ENCODE data around the gene RGS21.
"Not testable (repeated sequence)": the region's sequence is repeated elsewhere in the genome, so short reads cannot be mapped to it uniquely, and the experiment has no call there.

The RGS21 gene, protein sequence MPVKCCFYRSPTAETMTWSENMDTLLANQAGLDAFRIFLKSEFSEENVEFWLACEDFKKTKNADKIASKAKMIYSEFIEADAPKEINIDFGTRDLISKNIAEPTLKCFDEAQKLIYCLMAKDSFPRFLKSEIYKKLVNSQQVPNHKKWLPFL

GRCh38 chr1:192316942-192317450 is at the start of gene RGS21:
Gene RGS21 (plus strand): TSS chr1:192316992. CDS start chr1:192343037, 26,045 bp downstream.
- in situ Hi-C loops (cut with MboI; ENCODE audit: low sequenced_read_pairs): no loop called here

- in situ Hi-C loops (cut with MboI; ENCODE audit: low sequenced_read_pairs): no loop called here
Observed at GRCh38 chr1:192268468-192269052, 48.2 kb upstream of the RGS21 start.

DNA sequence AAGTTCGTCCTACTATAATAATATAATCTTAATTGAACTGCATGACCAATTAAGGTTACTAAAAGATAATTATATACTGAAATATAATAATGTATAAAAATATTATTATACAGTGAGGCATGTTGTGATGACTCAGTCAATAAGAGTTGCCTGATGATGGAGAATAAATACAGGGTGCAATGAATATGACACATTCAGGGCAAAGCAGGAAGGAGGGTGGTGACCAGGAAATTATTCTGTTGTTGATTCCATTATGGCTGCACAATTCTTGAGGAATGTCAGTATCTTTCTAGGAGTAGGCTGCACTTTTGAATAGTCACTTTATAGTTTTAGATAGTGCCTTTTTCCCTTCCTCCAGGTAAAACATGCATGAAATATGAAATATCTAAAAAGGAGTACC is 46.4 kb upstream of the RGS21 start:
- in situ Hi-C loops (cut with MboI; ENCODE audit: low sequenced_read_pairs): no loop called here

DNA sequence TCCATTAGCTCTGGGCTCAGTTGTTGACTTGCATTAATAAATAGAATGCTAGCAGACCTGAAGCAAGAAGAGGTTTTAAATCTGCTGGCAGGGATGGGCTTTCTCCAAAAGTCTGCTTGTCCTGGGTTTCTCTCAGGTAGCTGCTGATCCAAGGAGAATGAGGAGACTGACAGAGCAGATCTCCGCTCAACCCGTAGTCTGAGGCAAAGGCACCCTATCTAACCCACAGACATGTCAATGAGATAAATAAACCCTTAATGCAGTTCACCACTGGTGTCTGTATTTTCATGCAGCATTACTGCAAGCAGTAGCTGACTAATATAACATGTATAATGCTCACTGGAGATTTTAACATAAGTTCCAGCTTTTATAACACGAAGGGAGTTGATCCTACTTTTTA is 44.1 kb upstream of the RGS21 start:
- in situ Hi-C loops (cut with MboI; ENCODE audit: low sequenced_read_pairs): no loop called here

DNA sequence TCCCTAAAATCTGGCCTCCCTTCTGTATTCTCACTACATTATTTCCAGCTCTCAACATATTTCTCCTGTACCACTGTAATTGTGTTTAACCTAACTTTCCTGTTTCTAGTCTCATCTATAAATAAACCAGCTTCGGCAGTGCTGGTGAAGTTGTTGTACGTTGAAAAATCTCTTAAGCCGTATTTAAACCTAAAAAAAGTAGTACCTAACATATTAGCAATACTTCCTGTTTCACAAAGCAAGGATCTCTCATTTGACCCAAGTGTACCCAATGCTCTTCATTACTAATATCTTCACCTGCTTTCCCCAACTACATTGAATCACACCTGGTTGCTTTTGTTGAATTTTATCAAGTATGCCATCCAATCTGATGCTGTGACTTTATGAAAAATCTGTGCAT is 42.2 kb upstream of the RGS21 start:
- in situ Hi-C loops (cut with MboI; ENCODE audit: low sequenced_read_pairs): no loop called here

DNA sequence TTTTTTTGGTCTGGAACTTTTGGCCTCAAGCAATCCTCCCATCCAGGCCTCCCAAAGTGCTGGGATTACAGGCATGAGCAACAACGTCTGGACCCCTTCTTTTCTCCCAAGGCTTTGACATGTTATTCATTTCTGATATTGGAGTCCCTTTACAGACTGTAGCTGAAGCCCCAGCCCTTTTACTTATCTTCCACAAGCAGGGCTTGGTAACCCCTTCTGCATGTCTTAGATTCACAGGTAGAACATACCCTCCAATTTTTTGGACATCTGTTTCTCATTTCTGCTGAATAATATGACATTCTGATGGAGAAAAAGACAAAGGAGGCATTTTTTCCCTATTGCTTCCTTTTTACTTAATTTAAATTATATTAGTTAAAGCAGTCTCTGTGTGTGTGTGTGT is 39.2 kb upstream of the RGS21 start:
- in situ Hi-C loops (cut with MboI; ENCODE audit: low sequenced_read_pairs): no loop called here

DNA sequence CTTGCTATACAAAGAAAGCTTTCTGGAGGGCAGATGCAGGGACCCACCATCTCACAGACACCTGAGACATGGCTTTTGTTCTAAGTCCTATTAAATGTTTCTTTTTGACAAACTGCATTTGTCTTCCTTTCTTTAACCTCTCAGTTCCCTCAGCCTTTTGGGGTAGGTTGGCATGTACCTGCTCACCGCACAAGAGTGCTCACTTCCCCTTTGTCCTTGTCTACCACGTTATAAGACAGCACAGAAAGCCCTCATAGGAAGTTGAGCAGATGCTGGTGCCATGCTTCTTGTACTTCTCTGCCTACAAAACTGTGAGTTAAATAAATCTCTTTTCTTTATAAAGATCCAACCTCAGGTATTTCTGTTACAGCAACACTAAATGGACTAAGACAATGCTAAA is 31.9 kb upstream of the RGS21 start:
- in situ Hi-C loops (cut with MboI; ENCODE audit: low sequenced_read_pairs): no loop called here

DNA sequence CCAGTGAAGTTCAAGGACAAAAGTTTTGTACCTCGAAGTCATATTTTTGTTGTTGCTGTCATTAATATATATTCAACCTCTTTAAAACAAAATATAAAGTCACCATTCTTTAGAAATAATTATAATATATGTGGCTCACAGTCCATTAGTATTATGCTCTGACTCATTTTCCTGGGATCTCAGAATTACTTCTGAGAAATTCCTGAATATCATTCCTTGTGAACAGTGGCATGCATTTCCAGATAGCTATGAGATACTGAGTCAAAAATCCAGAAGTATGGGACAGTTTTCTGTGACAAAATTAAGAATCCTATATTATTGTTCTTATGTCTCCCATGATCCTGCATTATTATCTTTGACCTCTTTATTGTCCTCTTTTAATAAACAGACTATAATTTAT is 13.8 kb upstream of the RGS21 start:
- in situ Hi-C loops (cut with MboI; ENCODE audit: low sequenced_read_pairs): no loop called here

GRCh38 chr1:192308314-192308713 is 8.5 kb upstream of the RGS21 start:
- in situ Hi-C loops (cut with MboI; ENCODE audit: low sequenced_read_pairs): not testable (repeated sequence)

- in situ Hi-C loops (cut with MboI; ENCODE audit: low sequenced_read_pairs): no loop called here
Observed at GRCh38 chr1:192311281-192311680, 5.5 kb upstream of the RGS21 start.

GRCh38 chr1:192327997-192328396 is 11.2 kb downstream of the RGS21 start:
- in situ Hi-C loops (cut with MboI; ENCODE audit: low sequenced_read_pairs): no loop called here

GRCh38 chr1:192342842-192343241 is 26.1 kb downstream of the RGS21 start:
- in situ Hi-C loops (cut with MboI; ENCODE audit: low sequenced_read_pairs): no loop called here

DNA sequence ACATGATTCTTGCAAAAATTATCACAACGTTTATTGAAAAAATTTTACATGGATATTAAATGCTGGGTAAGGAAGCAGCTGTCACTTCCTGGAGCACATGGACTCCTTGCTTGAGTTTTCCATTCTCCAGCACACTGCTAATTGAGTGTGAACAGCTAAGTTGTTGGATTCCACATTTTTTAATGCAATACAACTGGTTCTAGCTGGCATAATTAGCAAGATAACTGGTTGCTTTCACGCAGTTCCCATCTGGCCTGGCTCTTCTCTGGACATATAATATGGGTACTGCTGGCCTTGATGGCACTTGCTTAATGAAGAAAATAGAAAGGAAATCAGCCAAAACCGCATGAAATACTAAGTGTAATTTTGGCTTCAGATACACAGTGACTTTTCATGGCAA is 26.6 kb downstream of the RGS21 start:
- in situ Hi-C loops (cut with MboI; ENCODE audit: low sequenced_read_pairs): no loop called here

GRCh38 chr1:192349314-192349713 is 32.5 kb downstream of the RGS21 start:
- in situ Hi-C loops (cut with MboI; ENCODE audit: low sequenced_read_pairs): no loop called here

- in situ Hi-C loops (cut with MboI; ENCODE audit: low sequenced_read_pairs): no loop called here
Observed at GRCh38 chr1:192350356-192350755, 33.6 kb downstream of the RGS21 start.

GRCh38 chr1:192351550-192351949 is 34.8 kb downstream of the RGS21 start:
- in situ Hi-C loops (cut with MboI; ENCODE audit: low sequenced_read_pairs): no loop called here

- in situ Hi-C loops (cut with MboI; ENCODE audit: low sequenced_read_pairs): no loop called here
Observed at GRCh38 chr1:192357924-192358323, 41.1 kb downstream of the RGS21 start.

DNA sequence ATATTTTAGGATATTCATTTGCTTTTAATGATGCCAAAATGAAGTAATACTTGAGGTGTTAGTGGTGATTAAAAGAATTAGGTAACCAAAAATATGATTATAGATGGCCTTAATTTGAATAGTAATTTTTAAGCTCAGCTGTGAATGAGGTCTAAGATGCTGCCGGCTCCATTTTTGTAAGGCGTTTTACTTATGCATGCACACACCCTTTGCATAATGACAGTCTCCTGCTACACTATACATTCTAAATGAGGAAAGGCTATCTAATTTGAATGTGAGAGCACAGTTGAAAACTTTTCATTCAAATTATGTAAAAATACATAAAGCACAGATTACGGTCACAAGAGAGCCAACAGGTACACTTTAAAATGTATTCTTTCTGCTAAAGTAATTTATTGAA is 41.6 kb downstream of the RGS21 start:
- in situ Hi-C loops (cut with MboI; ENCODE audit: low sequenced_read_pairs): no loop called here

DNA sequence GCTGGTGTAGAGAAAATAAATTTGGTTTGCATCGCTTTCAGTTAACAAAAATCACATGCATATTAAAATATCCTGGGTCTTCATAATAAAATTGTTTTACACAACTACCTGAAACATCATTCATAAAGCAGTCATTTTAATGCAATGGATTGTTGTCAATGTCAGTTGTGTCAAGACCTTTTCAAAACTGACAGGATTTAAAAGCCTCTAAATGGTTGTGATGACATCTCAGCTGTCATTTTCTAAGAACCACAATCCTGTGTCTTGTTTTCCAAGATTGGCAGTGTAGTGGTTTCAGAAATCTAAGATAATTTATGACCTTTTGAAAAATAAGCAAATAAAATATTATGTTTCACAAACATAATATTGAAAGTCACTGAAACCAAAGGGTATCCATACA is 42.0 kb downstream of the RGS21 start:
- in situ Hi-C loops (cut with MboI; ENCODE audit: low sequenced_read_pairs): no loop called here

DNA sequence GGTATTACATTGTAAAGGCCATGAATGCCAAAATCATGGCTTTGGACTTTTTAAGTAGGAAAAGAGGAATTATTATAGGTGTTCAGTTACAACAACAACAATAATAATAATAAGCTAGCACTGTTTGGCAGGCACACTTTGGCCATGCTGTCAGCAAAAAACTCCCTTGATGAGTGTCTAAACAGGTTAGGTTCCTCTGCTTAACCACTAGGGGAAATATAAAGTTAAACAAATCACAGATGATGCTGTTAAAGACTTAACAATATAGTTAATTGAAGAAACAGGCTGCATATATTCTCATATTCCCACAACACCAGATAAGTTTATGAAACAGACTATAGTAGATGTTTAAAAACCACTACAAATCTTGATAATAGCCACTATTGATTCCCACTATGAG is 46.4 kb downstream of the RGS21 start:
- in situ Hi-C loops (cut with MboI; ENCODE audit: low sequenced_read_pairs): no loop called here

DNA sequence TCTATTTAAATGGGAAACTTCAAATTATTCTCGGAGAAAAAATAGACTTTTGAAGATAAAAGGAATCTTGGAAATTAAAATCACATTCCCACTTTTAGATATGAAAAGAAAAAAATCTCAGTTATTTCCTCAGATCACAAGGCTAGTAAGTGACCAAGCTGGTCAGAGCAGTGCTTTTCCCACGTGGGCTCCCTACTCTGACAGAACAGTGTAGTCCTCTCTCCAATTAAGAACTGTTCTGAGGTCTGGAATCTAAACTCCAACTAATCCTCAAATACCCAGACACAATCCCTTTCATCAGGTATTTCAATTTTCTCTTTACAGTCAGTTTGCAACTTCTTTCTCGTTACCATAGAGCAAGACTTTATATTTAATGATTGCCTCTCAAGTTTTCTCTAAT is 50.6 kb downstream of the RGS21 start:
- in situ Hi-C loops (cut with MboI; ENCODE audit: low sequenced_read_pairs): no loop called here

DNA sequence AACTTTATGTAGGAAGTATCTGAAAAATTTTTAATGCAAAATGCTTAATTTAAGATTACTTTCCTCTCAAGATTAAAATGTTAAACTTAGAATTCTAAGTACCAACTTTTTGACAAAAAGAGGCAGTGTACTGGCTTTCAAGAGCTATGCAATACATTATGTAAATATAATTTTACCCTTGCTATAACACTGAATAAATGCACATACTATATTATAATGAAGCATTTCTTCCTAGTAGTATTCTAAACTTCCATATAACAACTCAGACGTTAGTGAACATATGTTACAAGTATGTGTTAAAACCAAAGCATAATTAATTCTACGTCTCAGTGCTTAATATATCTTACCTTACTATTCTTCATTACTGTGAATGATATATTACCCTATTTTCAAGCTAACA is 58.5 kb downstream of the RGS21 start:
- in situ Hi-C loops (cut with MboI; ENCODE audit: low sequenced_read_pairs): no loop called here

DNA sequence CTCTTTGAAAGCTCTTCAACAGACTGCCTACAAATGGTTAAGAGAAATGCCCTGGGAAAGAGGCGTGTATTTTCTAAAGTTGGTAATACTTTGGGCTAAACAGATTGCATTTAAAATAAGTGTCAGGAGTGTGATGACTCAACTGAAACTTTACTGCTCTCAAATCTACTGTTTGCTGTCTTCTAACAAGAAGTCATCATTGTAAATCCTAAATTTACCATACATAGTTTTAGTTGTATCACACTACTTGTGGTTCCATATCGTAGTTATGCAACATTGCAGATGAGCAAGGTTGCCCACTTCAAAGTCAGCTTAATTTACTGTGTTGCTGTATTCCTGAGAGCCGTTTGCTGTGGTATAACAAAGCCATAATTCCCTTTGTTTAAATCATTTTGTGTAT is 59.6 kb downstream of the RGS21 start:
- in situ Hi-C loops (cut with MboI; ENCODE audit: low sequenced_read_pairs): no loop called here
